Nephron progenitor cell (in vitro differentiated cells): ENCODE results near the gene SOCS1.

Source experiments
- DNase-seq: peaks from one replicate; pipeline ENCODE4 v3.0.0; 2021
- H3K27ac Mint-ChIP-seq: 2 replicates; pipeline ENCODE4 v1.8.0; 2021; ENCODE audit warnings: mild to moderate bottlenecking, moderate library complexity, mixed read lengths
- H3K27me3 Mint-ChIP-seq: 2 replicates; pipeline ENCODE4 v1.8.0; 2021; ENCODE audit warnings: mild to moderate bottlenecking, low read depth, mixed read lengths; ENCODE audit not compliant: poor library complexity
- H3K36me3 Mint-ChIP-seq: 2 replicates; pipeline ENCODE4 v1.8.0; 2021; ENCODE audit warnings: low read depth, mixed read lengths
- H3K4me1 Mint-ChIP-seq: 2 replicates; pipeline ENCODE4 v1.8.0; 2021; ENCODE audit warnings: mixed read lengths
- H3K4me3 Mint-ChIP-seq: 2 replicates; pipeline ENCODE4 v1.8.0; 2021; ENCODE audit warnings: mild to moderate bottlenecking, moderate library complexity, mixed read lengths
- H3K9me3 Mint-ChIP-seq: 2 replicates; pipeline ENCODE4 v1.8.0; 2021; ENCODE audit warnings: mild to moderate bottlenecking, moderate library complexity, mixed read lengths
- TF ChIP-seq, protein P1 (sequence below): fragments of 200-600 bp; sonication (generic); IDR thresholded peaks from 2 replicates; pipeline ENCODE4 v1.5.0; 2021; ENCODE audit warnings: antibody characterized with exemption

Gene SOCS1

DNA sequence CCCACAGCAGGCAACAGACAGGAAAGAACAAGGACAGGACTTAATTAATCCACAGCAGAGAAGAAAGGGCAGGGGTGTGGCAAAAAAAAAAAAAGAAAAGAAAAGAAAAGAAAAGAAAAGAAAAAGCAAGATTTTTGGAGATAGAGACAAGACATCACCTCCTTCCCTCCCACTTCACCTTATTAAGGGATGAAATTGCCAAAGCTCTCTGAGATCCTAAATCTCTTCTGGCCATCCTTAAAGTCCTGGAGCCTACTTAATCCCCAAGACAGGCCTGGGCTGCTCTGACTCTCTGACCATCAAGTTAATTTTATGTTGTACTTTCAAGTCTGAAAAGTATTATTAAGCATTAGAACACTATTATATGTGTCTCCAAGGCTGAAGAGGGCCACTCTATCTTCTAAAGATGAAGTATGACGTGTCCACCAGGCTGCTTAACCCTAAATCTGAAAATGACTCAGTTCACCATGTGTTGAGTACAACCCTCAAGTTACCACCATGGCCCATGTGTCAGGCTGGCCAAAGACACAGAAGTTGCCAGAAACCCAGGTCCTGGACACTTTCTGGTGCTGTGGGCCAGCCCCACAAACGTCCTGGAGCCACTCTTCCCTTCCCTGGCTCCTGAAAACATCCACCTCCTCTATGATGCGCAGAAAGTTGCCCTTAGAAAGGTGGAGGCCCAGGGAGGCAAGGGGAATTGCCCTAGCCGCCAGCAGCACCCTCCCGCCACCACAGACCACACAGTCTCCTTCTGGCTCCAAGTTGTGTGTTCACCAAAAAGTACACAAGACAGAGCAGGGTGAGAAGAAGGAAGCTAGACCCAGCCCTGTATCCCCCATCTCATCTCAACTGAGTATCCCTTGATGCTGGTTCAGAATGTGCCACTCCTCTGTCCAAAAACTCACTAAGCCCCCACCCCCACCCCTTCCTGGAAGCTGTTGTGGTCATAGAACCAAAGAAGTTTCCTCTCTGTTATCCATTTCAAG, 2.7 kb downstream of the SOCS1 start:
- Mint-ChIP-seq H3K36me3 (no peaks in the 10 kb centered on the region), H3K9me3 (no peaks in the 10 kb centered on the region), H3K4me1 (peaks cover 37% of the 10 kb centered on the region), H3K4me3 (peak overlapping the region; percentile 63), H3K27ac (no peak overlapping the region), H3K27me3 (peaks cover 24% of the 10 kb centered on the region)
- TF ChIP-seq, protein P1, sequence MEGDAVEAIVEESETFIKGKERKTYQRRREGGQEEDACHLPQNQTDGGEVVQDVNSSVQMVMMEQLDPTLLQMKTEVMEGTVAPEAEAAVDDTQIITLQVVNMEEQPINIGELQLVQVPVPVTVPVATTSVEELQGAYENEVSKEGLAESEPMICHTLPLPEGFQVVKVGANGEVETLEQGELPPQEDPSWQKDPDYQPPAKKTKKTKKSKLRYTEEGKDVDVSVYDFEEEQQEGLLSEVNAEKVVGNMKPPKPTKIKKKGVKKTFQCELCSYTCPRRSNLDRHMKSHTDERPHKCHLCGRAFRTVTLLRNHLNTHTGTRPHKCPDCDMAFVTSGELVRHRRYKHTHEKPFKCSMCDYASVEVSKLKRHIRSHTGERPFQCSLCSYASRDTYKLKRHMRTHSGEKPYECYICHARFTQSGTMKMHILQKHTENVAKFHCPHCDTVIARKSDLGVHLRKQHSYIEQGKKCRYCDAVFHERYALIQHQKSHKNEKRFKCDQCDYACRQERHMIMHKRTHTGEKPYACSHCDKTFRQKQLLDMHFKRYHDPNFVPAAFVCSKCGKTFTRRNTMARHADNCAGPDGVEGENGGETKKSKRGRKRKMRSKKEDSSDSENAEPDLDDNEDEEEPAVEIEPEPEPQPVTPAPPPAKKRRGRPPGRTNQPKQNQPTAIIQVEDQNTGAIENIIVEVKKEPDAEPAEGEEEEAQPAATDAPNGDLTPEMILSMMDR: no peak
- DNase-seq: no peak

- Mint-ChIP-seq H3K9me3 (no peaks in the 10 kb centered on the region), H3K4me1 (peaks cover 37% of the 10 kb centered on the region), H3K36me3 (no peaks in the 10 kb centered on the region), H3K27me3 (peaks cover 25% of the 10 kb centered on the region), H3K4me3 (no peak overlapping the region), H3K27ac (no peak overlapping the region)
- DNase-seq: no peak
- TF ChIP-seq, protein P1: no peak
These were observed 3.5 kb downstream of the SOCS1 start for GRCh38 chr16:11252482-11252931.

GRCh38 chr16:11251525-11252481, 4.2 kb downstream of the SOCS1 start:
- Mint-ChIP-seq H3K27ac (no peak overlapping the region), H3K4me3 (no peak overlapping the region), H3K36me3 (no peaks in the 10 kb centered on the region), H3K9me3 (no peaks in the 10 kb centered on the region), H3K4me1 (peaks cover 30% of the 10 kb centered on the region), H3K27me3 (peaks cover 29% of the 10 kb centered on the region)
- no peak for DNase-seq
- TF ChIP-seq, protein P1: no peak

DNA sequence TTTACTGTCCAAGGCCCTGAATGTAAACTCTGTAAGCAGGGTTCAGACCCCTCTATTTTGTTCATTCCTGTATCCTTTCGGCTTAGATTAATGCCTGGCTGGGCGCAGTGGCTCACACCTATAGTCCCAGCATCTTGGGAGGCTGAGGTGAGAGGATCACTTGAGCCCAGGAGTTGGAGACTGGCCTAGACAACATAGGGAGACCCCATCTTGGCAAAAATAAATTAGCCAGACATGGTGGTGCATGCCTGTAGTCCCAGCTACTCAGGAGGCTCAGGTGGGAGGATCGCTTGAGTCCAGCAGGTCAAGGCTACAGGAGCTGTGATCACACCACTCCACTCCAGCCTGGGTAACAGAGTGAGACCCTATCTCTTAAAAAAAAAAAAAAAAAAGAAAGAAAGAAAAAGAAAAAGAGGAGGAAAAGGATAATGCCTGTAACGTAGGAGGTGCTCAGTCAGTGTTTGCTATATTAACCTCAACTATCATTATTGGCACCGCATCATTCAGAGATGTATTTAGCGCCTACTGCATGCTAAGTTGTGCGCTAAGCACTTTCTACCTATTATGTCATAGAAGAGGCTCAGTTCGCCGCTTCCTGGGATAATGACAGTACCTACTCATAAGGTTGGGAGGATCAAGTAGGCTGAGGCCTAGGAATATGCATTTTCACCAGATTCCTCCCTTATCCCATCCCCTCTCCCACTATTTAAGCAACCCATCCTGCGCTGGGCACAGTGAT, 5.0 kb downstream of the SOCS1 start:
- H3K4me1 Mint-ChIP-seq: peaks cover 30% of the 10 kb centered on the region
- DNase-seq: no peak
- no peak overlapping the region for H3K4me3 Mint-ChIP-seq
- TF ChIP-seq, protein P1: no peak
- H3K36me3 Mint-ChIP-seq: no peaks in the 10 kb centered on the region
- no peaks in the 10 kb centered on the region for H3K9me3 Mint-ChIP-seq
- H3K27ac Mint-ChIP-seq: no peak overlapping the region
- peaks cover 29% of the 10 kb centered on the region for H3K27me3 Mint-ChIP-seq

DNA sequence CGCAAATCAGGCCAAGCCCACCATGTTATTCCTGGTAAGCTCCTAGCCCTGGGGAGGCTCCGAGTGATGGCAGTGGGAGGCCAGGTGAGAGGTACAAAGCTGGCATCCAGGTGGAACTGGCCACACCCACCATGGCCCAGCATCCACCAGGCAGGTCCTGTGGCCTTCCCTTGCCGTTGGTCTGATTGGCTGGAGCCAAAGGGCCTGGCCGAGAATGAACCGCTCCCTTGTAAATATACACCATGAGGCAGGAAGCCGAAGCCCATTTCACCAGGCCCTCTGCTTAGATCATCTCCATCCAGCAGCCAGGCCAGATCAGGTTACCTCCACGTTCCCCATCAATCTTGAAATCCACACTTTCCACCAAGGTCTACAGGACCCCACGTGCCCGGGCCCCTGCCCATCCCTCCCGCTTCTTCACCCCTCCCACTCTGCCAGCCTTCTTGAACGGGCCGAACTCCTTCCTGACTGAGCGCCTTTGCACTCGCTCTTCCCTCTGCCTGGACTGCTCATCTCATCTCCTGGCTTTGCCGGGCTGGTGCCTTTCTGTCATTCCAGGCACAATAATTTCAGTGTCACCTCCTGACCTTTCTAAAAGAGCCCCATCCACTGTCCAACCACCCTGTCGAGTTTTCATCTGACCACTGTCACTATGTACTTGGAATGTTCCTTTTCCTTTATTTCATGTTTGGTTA, 5.8 kb downstream of the SOCS1 start:
- no peaks in the 10 kb centered on the region for H3K36me3 Mint-ChIP-seq
- peak; percentile 38 for DNase-seq
- H3K9me3 Mint-ChIP-seq: no peaks in the 10 kb centered on the region
- no peak overlapping the region for H3K4me3 Mint-ChIP-seq
- H3K4me1 Mint-ChIP-seq: peaks cover 35% of the 10 kb centered on the region
- H3K27me3 Mint-ChIP-seq: peaks cover 29% of the 10 kb centered on the region
- TF ChIP-seq, protein P1: no peak
- H3K27ac Mint-ChIP-seq: no peak overlapping the region
